WTC11 (cell line): ENCODE measurements around the gene USH2A.

Experiments
- AFF4 ChIP-seq: sonication (generic); formaldehyde crosslinking; IDR thresholded peaks from 2 replicates; pipeline ENCODE4 v1.8.1; 2023; ENCODE audit warnings: mild to moderate bottlenecking, missing genetic modification reagents, borderline replicate concordance
- CTCF ChIP-seq: fragments of 200-600 bp; IDR thresholded peaks from 2 replicates; pipeline ENCODE4 v1.8.0; 2022; ENCODE audit warnings: antibody characterized with exemption
- ERG ChIP-seq: fragments of 250-450 bp; sonication (Bioruptor Pico); IDR thresholded peaks from 2 replicates; pipeline ENCODE4 v1.8.0; 2021; ENCODE audit warnings: mild to moderate bottlenecking
- KAT7 ChIP-seq: sonication (generic); formaldehyde crosslinking; IDR thresholded peaks from 2 replicates; pipeline ENCODE4 v1.8.1; 2023; ENCODE audit warnings: missing genetic modification reagents, mild to moderate bottlenecking, borderline replicate concordance
- MXD4 ChIP-seq: fragments of 250-450 bp; sonication (Bioruptor Pico); IDR thresholded peaks from 2 replicates; pipeline ENCODE4 v1.8.0; 2021; ENCODE audit warnings: mild to moderate bottlenecking, moderate library complexity, borderline replicate concordance
- NFYB ChIP-seq: sonication (generic); formaldehyde crosslinking; conservative IDR thresholded peaks from 2 replicates; pipeline ENCODE4 v1.8.0; 2022; ENCODE audit warnings: low read depth, missing genetic modification reagents
- SP1 ChIP-seq: sonication (generic); formaldehyde crosslinking; conservative IDR thresholded peaks from 2 replicates; pipeline ENCODE4 v1.8.1; 2022; ENCODE audit warnings: missing genetic modification reagents
- USF2 ChIP-seq: sonication (generic); formaldehyde crosslinking; IDR thresholded peaks from 2 replicates; pipeline ENCODE4 v1.8.1; 2023; ENCODE audit warnings: mild to moderate bottlenecking, missing genetic modification reagents, moderate library complexity
- ZBTB43 ChIP-seq: sonication (generic); formaldehyde crosslinking; IDR thresholded peaks from 2 replicates; pipeline ENCODE4 v1.8.1; 2023; ENCODE audit warnings: mild to moderate bottlenecking, missing genetic modification reagents
- ZNF121 ChIP-seq: sonication (generic); formaldehyde crosslinking; IDR thresholded peaks from 2 replicates; pipeline ENCODE4 v1.8.0; 2023; ENCODE audit warnings: missing genetic modification reagents

GRCh38 chr1:216281757-216282156 lies 141.5 kb downstream of the USH2A start:
- TF ChIP-seq CTCF (no peak), ZNF121 (no peak), SP1 (CRISPR knock-in tag) (no peak), USF2 (CRISPR knock-in tag) (no peak), MXD4 (no peak), ZBTB43 (CRISPR knock-in tag) (no peak), NFYB (no peak), ERG (CRISPR knock-in tag) (no peak), KAT7 (no peak), AFF4 (no peak)
